Measurements from ENCODE around the gene GAMT.
"Not testable (repeated sequence)": the region's sequence is repeated elsewhere in the genome, so short reads cannot be mapped to it uniquely, and the experiment has no call there.

Gene GAMT

GRCh38 chr19:1441677-1442438, 40.5 kb upstream of the GAMT start:
- TF ChIP-seq EZH2 (IDR thresholded peaks at IDR 0.05), result no peak
- no peak for TF ChIP-seq POLR2AphosphoS5 (IDR thresholded peaks at IDR 0.05; ENCODE audit: borderline replicate concordance, low read depth, low read length)
- no peak for TF ChIP-seq FOXP2 (optimal IDR thresholded peaks at IDR 0.05; ENCODE audit: control extremely low read depth, extremely low read length, insufficient read depth)
- Histone ChIP-seq H3K27ac (peak overlapping the region; percentile 74), H3K9me3 (ENCODE audit: low read depth, low read length) (no peaks in the 10 kb centered on the region)

GRCh38 chr19:1441022-1441426, 39.7 kb upstream of the GAMT start:
- no peak overlapping the region for H3K9ac ChIP-seq (ENCODE audit: insufficient read length)
- H3K36me3 ChIP-seq (ENCODE audit: insufficient read depth, low read length), result peaks cover 38% of the 10 kb centered on the region
- H3K9me3 ChIP-seq (ENCODE audit: low read depth, low read length), result no peaks in the 10 kb centered on the region
- DNase-seq (ENCODE audit: low read depth, low spot score), result no peak
- TF ChIP-seq FOXP2 (optimal IDR thresholded peaks at IDR 0.05; ENCODE audit: control extremely low read depth, extremely low read length, insufficient read depth) (no peak), EZH2 (IDR thresholded peaks at IDR 0.05) (no peak), POLR2AphosphoS5 (IDR thresholded peaks at IDR 0.05; ENCODE audit: borderline replicate concordance, low read depth, low read length) (no peak)
- no peak overlapping the region for H3K4me3 ChIP-seq
- H3K27ac ChIP-seq, result no peak overlapping the region

More at GRCh38 chr19:1441677-1442438, 40.5 kb upstream of the GAMT start:
- Histone ChIP-seq H3K36me3 (ENCODE audit: insufficient read depth, low read length) (peaks cover 38% of the 10 kb centered on the region), H3K9ac (ENCODE audit: insufficient read length) (no peak overlapping the region), H3K4me3 (no peak overlapping the region)
- DNase-seq (ENCODE audit: low read depth, low spot score), result no peak

- Histone ChIP-seq H3K36me3 (ENCODE audit: insufficient read depth, low read length) (peaks cover 41% of the 10 kb centered on the region), H3K9ac (ENCODE audit: insufficient read length) (no peak overlapping the region), H3K27ac (no peak overlapping the region), H3K9me3 (ENCODE audit: low read depth, low read length) (no peaks in the 10 kb centered on the region), H3K4me3 (peak overlapping the region; percentile 97; the same call in 1 of the 2 replicates)
- no peak for DNase-seq (ENCODE audit: low read depth, low spot score)
- TF ChIP-seq POLR2AphosphoS5 (IDR thresholded peaks at IDR 0.05; ENCODE audit: borderline replicate concordance, low read depth, low read length), result no peak
- TF ChIP-seq EZH2 (IDR thresholded peaks at IDR 0.05), result no peak
- TF ChIP-seq FOXP2 (optimal IDR thresholded peaks at IDR 0.05; ENCODE audit: control extremely low read depth, extremely low read length, insufficient read depth), result no peak
These were observed 39.1 kb upstream of the GAMT start for GRCh38 chr19:1440418-1440801.

- DNase-seq (ENCODE audit: low read depth, low spot score); H3K9me3 ChIP-seq (ENCODE audit: low read depth, low read length): not testable (repeated sequence)
- Histone ChIP-seq H3K9ac (ENCODE audit: insufficient read length) (peak overlapping the region; percentile 100), H3K36me3 (ENCODE audit: insufficient read depth, low read length) (peaks cover 44% of the 10 kb centered on the region), H3K4me3 (peak overlapping the region; percentile 97), H3K27ac (peak overlapping the region; percentile 96)
These were observed 38.4 kb upstream of the GAMT start for GRCh38 chr19:1439525-1440417.

- Histone ChIP-seq H3K9me3 (ENCODE audit: low read depth, low read length) (no peaks in the 10 kb centered on the region), H3K27ac (peak overlapping the region; percentile 96), H3K36me3 (ENCODE audit: insufficient read depth, low read length) (peaks cover 47% of the 10 kb centered on the region), H3K9ac (ENCODE audit: insufficient read length) (peak overlapping the region; percentile 100), H3K4me3 (peak overlapping the region; percentile 97)
- TF ChIP-seq POLR2AphosphoS5 (IDR thresholded peaks at IDR 0.05; ENCODE audit: borderline replicate concordance, low read depth, low read length), result no peak
- no peak for TF ChIP-seq EZH2 (IDR thresholded peaks at IDR 0.05)
- no peak for TF ChIP-seq FOXP2 (optimal IDR thresholded peaks at IDR 0.05; ENCODE audit: control extremely low read depth, extremely low read length, insufficient read depth)
- no peak for DNase-seq (ENCODE audit: low read depth, low spot score)
These were observed 37.6 kb upstream of the GAMT start for GRCh38 chr19:1438933-1439354.

GRCh38 chr19:1438035-1438932, 36.9 kb upstream of the GAMT start, which contains the start of gene RPS15:
Gene RPS15 (plus strand): TSS chr19:1438396. CDS start chr19:1438426, 30 bp downstream.
- TF ChIP-seq EZH2 (IDR thresholded peaks at IDR 0.05) (no peak), FOXP2 (optimal IDR thresholded peaks at IDR 0.05; ENCODE audit: control extremely low read depth, extremely low read length, insufficient read depth) (no peak), POLR2AphosphoS5 (IDR thresholded peaks at IDR 0.05; ENCODE audit: borderline replicate concordance, low read depth, low read length) (peak; percentile 99)
- DNase-seq (ENCODE audit: low read depth, low spot score), result peak; percentile 66
- peak within 1 kb of the TSS; percentile 100 for H3K9ac ChIP-seq (ENCODE audit: insufficient read length)
- H3K36me3 ChIP-seq (ENCODE audit: insufficient read depth, low read length), result peaks cover 54% of the 10 kb centered on the region
- H3K27ac ChIP-seq, result peak within 1 kb of the TSS; percentile 96
- H3K9me3 ChIP-seq (ENCODE audit: low read depth, low read length), result no peaks in the 10 kb centered on the region
- H3K4me3 ChIP-seq, result peak within 1 kb of the TSS; percentile 97

GRCh38 chr19:1437609-1438008, 36.3 kb upstream of the GAMT start:
- Histone ChIP-seq H3K4me3 (peak overlapping the region; percentile 97), H3K36me3 (ENCODE audit: insufficient read depth, low read length) (peaks cover 59% of the 10 kb centered on the region), H3K9ac (ENCODE audit: insufficient read length) (no peak overlapping the region)

More at GRCh38 chr19:1437609-1438008, 36.3 kb upstream of the GAMT start:
- Histone ChIP-seq H3K27ac (peak overlapping the region; percentile 80), H3K9me3 (ENCODE audit: low read depth, low read length) (no peaks in the 10 kb centered on the region)
- no peak for DNase-seq (ENCODE audit: low read depth, low spot score)
- TF ChIP-seq POLR2AphosphoS5 (IDR thresholded peaks at IDR 0.05; ENCODE audit: borderline replicate concordance, low read depth, low read length) (no peak), EZH2 (IDR thresholded peaks at IDR 0.05) (no peak)

Data from SK-N-MC (cell line).